Right lobe of liver (tissue), 4 donors: ENCODE results near the gene MAP7D1.

Experiments used
- POLR2A ChIP-seq: fragments of 450-650 bp; IDR thresholded peaks from one replicate; pipeline ENCODE4 v1.6.1; 2017; ENCODE audit warnings: antibody characterized with exemption, mild to moderate bottlenecking
- TF ChIP-seq, protein P1 (sequence below), 4 donors: fragments of 200-600 bp in 3 of 4; fragments of 450-650 bp in 1 of 4; IDR thresholded peaks; one replicate each; pipeline versions ENCODE4 v1.5.1 to v1.8.0; 2016 to 2022; ENCODE audit warnings: antibody characterized with exemption in 4 of 4, mild to moderate bottlenecking in 2 of 4
- donor health status: DM: no; HTN: no; CAD: no.
- donor health status: DM: no; HTN: no; CAD: no.
- donor health status: DM: no; HTN: yes; CAD: no.

DNA sequence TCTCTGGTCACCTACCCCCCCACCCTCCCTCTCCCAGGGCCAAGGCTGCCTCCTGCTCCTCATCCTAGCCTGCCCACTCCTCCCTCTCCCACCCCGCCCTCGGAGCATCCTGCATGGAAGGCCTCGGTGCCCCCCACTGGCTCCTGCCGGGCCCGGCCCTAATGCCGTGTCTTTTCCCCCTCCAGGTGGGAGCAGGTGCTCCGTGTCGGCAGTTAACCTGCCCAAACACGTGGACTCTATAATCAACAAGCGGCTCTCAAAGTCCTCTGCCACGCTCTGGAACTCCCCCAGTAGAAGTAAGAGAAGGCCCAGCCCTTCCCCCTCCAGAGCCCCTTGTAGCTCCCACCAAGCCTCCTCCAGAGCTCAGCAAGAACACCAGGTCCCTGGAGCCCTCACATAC, 18.8 kb downstream of the MAP7D1 start:
- TF ChIP-seq, protein P1, sequence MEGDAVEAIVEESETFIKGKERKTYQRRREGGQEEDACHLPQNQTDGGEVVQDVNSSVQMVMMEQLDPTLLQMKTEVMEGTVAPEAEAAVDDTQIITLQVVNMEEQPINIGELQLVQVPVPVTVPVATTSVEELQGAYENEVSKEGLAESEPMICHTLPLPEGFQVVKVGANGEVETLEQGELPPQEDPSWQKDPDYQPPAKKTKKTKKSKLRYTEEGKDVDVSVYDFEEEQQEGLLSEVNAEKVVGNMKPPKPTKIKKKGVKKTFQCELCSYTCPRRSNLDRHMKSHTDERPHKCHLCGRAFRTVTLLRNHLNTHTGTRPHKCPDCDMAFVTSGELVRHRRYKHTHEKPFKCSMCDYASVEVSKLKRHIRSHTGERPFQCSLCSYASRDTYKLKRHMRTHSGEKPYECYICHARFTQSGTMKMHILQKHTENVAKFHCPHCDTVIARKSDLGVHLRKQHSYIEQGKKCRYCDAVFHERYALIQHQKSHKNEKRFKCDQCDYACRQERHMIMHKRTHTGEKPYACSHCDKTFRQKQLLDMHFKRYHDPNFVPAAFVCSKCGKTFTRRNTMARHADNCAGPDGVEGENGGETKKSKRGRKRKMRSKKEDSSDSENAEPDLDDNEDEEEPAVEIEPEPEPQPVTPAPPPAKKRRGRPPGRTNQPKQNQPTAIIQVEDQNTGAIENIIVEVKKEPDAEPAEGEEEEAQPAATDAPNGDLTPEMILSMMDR (IDR thresholded peaks at IDR 0.05): no peak
- no peak for TF ChIP-seq POLR2A
